Fibroblast of the aortic adventitia (primary cell): ENCODE results near the gene TSSK2. TPM values are rescaled to one million over a fixed set of nuclear protein-coding genes. Genes with fewer than 3 reads are reported as not detected.

ENCODE experiments used
- DNase-seq: peaks from one replicate; pipeline ENCODE4 v3.0.0-alpha.2; 2010; ENCODE audit warnings: low read depth
- H3K4me3 ChIP-seq: 2 replicates; pipeline ENCODE4 v1.5.1; 2011; ENCODE audit warnings: low read depth, mild to moderate bottlenecking, control low read depth, low read length, moderate library complexity
- total RNA-seq: library from RNA; depleted of rRNA; stranded (reverse); fragments of >200 nt; gene quantifications from 2 replicates; pipeline ENCODE4 v1.2.3, GENCODE V29; 2012; ENCODE audit warnings: low replicate concordance
- TF ChIP-seq, protein P1 (sequence below): IDR thresholded peaks from 2 replicates; pipeline ENCODE4 v1.5.1; 2011; ENCODE audit warnings: mild to moderate bottlenecking, low read length, control low read depth, inconsistent platforms; ENCODE audit not compliant: insufficient read depth

TSSK2 gene
- total RNA-seq, 1 donor, result not detected

DNA sequence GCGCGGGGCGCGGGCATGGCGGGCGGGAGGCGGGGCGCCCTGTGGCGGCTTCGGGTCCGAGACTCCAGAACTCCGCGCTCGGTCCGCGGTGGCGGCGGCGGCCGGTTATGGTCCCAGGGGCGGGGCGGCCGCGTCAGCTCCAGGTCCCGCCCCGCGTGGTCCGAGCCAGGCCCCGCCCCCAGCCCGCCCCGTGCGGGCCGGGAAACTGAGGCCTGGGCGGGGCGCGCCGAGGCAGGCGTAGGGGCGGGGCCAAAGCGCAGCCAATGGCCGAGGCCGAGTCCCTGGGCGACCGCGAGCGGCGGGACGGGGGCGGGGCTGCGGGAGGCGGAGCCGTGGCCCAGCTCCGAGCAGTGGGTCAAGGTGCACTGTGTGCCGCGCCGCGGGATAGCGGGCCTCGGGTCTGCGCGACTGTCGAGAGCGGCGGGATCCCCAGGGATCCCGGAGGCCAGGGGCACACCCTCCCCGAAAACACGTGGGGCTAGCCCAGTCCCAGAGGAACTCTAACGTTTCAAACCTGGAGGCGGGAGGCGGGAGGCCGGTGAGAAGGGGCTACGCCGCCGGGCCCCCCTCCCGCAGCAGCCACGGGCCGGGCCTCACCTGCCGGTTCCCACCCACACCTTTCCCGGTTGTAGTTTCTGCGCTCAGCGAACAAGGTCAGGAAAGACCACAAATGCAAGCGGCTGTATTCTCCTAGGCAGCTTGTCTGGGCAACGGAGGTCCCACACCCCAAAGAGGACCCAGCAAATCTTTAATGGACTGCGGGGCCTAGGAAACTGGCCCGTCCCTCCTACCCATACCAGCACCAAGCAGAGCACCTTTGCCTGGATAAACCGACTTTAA, 47.8 kb downstream of the TSSK2 start, which contains the start of gene SLC25A1:
Gene SLC25A1 (minus strand): TSS at position 80 of the 840 bp plus-strand sequence. CDS start 63 bp downstream, at position 17.
- TF ChIP-seq, protein P1, sequence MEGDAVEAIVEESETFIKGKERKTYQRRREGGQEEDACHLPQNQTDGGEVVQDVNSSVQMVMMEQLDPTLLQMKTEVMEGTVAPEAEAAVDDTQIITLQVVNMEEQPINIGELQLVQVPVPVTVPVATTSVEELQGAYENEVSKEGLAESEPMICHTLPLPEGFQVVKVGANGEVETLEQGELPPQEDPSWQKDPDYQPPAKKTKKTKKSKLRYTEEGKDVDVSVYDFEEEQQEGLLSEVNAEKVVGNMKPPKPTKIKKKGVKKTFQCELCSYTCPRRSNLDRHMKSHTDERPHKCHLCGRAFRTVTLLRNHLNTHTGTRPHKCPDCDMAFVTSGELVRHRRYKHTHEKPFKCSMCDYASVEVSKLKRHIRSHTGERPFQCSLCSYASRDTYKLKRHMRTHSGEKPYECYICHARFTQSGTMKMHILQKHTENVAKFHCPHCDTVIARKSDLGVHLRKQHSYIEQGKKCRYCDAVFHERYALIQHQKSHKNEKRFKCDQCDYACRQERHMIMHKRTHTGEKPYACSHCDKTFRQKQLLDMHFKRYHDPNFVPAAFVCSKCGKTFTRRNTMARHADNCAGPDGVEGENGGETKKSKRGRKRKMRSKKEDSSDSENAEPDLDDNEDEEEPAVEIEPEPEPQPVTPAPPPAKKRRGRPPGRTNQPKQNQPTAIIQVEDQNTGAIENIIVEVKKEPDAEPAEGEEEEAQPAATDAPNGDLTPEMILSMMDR, result no peak
- DNase-seq, result peak; percentile 73
- H3K4me3 ChIP-seq, result peak within 1 kb of the TSS; percentile 76

DNA sequence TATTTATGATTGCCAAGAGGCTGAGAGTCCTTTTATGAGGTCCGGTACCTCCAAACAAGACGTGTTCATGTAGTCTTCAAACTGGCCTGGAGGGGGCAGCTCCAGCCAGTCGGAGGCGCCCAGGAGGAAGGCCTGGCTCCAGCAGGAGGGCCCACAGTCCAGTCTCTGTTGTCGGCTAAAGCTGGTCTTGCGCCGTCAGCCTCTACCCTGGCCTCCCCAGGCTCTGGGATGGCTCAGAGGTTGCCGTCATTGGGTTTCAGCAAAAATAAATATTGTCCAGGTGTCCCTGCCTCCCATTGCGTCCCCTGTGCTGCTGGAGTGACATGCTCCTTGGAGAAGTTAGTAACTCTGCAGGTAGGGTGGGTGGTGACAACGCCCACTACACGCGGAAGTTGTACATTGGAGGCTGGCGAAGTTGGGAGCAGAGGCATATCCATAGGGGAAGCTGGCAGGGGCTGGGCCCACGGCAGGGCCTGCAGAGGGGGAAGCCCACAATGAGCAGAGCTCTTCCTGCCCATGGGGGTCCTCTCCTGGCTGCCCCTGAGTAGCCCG, 48.5 kb downstream of the TSSK2 start:
- DNase-seq, result peak; percentile 85
- TF ChIP-seq, protein P1, result peak; percentile 76
- H3K4me3 ChIP-seq, result peak overlapping the region; percentile 62

DNA sequence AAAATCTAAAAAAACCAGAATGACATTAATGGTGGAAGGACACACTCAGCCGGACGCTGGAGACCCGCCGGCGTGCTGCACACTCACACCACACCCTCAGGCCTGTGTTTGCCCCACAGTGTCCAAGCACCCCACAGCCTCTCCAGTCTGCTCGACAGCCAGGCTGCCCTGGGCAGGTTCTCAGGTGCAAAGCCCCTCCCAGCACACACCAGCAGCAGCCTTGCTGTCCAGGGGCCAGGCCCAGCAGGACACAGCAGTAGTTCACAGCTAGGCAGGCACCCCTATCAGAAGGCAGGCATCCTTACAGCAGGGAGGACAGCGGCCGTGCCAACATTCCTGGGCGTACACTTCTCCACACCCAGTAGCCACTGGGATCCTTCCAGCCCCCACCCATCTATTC, 49.1 kb downstream of the TSSK2 start:
- H3K4me3 ChIP-seq, result no peak overlapping the region
- TF ChIP-seq, protein P1, result no peak
- no peak for DNase-seq

DNA sequence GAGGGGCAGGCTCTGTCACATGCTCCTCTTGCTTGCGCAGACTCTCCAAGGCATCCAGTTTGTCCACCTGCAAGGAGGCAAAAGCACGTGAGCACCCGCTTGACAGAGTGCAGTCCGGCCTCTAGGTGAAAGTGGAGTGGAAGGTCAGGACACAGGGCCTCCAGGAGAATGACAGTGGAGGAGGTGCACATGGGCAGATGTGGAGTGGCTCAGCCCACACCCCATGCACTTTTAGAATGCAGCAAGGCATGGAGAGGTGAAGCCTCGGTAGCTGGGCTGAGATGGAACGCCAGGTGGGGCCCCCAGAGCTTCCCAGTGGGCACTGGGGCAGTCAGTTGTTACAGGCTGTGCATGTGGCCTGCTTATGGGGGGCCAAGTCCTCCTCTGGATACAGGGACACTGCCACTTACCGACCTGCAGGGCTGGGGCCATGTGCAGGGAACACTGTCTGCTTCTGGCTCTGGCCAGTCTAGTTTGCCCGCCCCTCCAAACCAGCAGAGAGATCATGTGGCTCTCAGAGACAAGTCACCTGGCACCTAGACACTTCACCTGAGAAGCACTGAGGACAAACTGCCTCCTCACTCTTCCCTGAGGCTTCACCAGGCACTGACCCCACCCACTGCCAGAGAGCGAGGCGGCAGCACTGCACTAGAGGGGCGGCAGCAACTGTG, 49.8 kb downstream of the TSSK2 start:
- H3K4me3 ChIP-seq, result no peak overlapping the region
- DNase-seq, result no peak
- TF ChIP-seq, protein P1, result no peak

DNA sequence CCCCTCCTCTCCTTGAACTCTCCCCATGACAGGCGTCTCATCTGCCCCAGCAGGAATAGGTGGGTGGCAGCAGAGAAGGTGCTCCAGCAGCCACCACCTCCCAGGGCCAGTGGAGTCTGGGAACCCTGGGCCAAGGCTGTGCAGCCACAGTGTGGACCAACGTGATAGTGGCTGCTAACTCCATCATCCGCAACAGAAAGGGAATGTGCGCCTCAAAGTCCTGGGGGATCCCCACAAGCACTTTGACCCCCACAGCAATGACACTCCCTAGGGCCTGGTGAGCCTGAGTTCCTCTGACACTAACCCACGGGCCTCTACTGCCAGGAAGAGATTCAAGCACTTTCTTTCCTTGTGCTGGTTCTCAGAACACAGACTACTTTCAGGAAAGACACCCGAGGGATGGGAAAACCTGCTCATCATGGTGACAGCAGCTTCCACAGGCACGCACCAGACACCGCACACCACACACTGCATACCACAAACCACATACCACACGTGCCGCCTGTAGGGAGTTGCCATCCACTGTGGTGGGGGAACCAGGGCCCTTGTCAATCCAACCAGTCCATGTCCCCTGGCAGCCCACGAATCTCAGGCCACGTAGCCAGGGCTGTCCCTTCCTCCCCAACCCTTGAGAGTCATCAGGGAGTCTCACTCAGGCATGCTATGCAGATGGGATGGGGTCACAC, 50.8 kb downstream of the TSSK2 start:
- TF ChIP-seq, protein P1, result no peak
- DNase-seq, result no peak
- H3K4me3 ChIP-seq, result no peak overlapping the region

Other genes with a start within 250 kb of the TSSK2 start
- gene DGCR6, start 225.0 kb upstream of the TSSK2 start, total RNA-seq, result 1.8 and 5.7 TPM in 2 replicates
- 0.74 TPM in 1 of 2 replicates, not detected in the other for gene PRODH, start 195.0 kb upstream of the TSSK2 start, total RNA-seq
- 29.2 and 42.7 TPM in 2 replicates for gene DGCR2, start 8.9 kb upstream of the TSSK2 start, total RNA-seq
- gene ESS2, start 13.3 kb downstream of the TSSK2 start, total RNA-seq, result 13.9 and 20.1 TPM in 2 replicates
- not detected in 2 replicates for gene GSC2, start 19.0 kb downstream of the TSSK2 start, total RNA-seq
- gene SLC25A1, start 47.4 kb downstream of the TSSK2 start, total RNA-seq, result 53.2 and 53.4 TPM in 2 replicates
- gene CLTCL1, start 160.4 kb downstream of the TSSK2 start, total RNA-seq, result 4.6 and 7.1 TPM in 2 replicates